ENCODE measurements around the gene AOC1. TPM values are rescaled to one million over a fixed set of nuclear protein-coding genes. Genes with fewer than 3 reads are reported as not detected.
"Not testable (repeated sequence)": the region's sequence is repeated elsewhere in the genome, so short reads cannot be mapped to it uniquely, and the experiment has no call there.

AOC1 gene
- total and polyA plus RNA-seq, 7 donors, result 0.08 to 0.25 TPM; not detected in 5

DNA sequence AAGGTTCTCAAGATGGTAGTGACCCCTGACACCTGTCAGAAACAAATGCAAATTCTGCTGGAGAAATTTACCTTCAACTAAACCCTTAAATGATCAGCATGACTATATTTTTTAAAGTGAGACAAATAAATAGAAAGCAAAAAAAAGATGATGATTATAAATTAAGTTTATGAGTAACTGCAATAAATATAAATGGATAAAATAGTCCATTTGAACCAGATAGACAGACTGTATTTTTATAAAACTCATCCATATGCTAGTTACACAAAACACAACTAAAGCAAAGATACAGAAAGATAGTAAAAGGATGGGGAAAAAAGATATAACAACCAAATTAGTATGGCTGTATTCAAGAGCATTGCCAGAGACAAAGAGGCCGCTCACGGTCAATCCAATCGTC, 45.9 kb upstream of the AOC1 start:
- H3K9me3 ChIP-seq, result peaks cover 9% of the 10 kb centered on the region
- peaks cover 0 to 19% (median 4%) of the 10 kb centered on the region in 3 donors for H3K27me3 ChIP-seq (ENCODE audit: insufficient read depth in 3 of 3, low read length in 2 of 3)
- no peak for DNase-seq
- H3K36me3 ChIP-seq (ENCODE audit: insufficient read depth in 1 of 2, low read depth in 1 of 2), result no peaks in the 10 kb centered on the region
- intact Hi-C loops (cut with DNase I), result no loop called here
- TF ChIP-seq, protein P1, sequence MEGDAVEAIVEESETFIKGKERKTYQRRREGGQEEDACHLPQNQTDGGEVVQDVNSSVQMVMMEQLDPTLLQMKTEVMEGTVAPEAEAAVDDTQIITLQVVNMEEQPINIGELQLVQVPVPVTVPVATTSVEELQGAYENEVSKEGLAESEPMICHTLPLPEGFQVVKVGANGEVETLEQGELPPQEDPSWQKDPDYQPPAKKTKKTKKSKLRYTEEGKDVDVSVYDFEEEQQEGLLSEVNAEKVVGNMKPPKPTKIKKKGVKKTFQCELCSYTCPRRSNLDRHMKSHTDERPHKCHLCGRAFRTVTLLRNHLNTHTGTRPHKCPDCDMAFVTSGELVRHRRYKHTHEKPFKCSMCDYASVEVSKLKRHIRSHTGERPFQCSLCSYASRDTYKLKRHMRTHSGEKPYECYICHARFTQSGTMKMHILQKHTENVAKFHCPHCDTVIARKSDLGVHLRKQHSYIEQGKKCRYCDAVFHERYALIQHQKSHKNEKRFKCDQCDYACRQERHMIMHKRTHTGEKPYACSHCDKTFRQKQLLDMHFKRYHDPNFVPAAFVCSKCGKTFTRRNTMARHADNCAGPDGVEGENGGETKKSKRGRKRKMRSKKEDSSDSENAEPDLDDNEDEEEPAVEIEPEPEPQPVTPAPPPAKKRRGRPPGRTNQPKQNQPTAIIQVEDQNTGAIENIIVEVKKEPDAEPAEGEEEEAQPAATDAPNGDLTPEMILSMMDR (IDR thresholded peaks at IDR 0.05), result no peak
- 95 to 100% (median 96%) methylated on average over 3 of the region's 3 CpGs for WGBS, 3 donors
- no peaks in the 10 kb centered on the region for H3K4me1 ChIP-seq
- H3K27ac ChIP-seq, result no peak overlapping the region
- ATAC-seq, result no peak
- no peak overlapping the region for H3K4me3 ChIP-seq

DNA sequence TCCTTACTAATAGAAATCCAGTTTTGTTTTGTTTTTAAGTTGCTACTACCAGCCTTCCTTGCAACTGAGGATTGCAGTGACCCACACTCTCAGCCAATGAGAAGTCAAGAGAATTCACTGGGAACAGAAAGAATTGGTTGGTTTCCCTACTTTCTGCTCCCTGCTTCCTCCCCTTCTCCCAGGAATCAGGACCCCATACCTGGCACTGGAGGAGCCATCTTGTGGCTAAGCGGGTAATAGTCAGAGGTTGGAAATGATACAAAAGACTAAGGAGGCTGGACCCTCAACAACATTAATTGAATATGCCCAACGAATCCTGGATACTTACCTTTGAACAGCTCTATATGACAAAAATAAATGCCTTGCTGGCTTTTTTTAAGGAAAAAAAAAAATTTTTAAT, 45.5 kb upstream of the AOC1 start:
- H3K4me3 ChIP-seq, result no peak overlapping the region
- DNase-seq, result no peak
- H3K4me1 ChIP-seq, result no peaks in the 10 kb centered on the region
- TF ChIP-seq, protein P1 (IDR thresholded peaks at IDR 0.05), result no peak
- intact Hi-C loops (cut with DNase I), result no loop called here
- H3K27ac ChIP-seq, result no peak overlapping the region
- peaks cover 9% of the 10 kb centered on the region for H3K9me3 ChIP-seq
- ATAC-seq, result no peak
- 79 to 84% (median 83%) methylated on average over 2 of the region's 2 CpGs for WGBS, 3 donors
- peaks cover 0 to 15% (median 4%) of the 10 kb centered on the region in 3 donors for H3K27me3 ChIP-seq (ENCODE audit: insufficient read depth in 3 of 3, low read length in 2 of 3)
- no peaks in the 10 kb centered on the region for H3K36me3 ChIP-seq (ENCODE audit: insufficient read depth in 1 of 2, low read depth in 1 of 2)

DNA sequence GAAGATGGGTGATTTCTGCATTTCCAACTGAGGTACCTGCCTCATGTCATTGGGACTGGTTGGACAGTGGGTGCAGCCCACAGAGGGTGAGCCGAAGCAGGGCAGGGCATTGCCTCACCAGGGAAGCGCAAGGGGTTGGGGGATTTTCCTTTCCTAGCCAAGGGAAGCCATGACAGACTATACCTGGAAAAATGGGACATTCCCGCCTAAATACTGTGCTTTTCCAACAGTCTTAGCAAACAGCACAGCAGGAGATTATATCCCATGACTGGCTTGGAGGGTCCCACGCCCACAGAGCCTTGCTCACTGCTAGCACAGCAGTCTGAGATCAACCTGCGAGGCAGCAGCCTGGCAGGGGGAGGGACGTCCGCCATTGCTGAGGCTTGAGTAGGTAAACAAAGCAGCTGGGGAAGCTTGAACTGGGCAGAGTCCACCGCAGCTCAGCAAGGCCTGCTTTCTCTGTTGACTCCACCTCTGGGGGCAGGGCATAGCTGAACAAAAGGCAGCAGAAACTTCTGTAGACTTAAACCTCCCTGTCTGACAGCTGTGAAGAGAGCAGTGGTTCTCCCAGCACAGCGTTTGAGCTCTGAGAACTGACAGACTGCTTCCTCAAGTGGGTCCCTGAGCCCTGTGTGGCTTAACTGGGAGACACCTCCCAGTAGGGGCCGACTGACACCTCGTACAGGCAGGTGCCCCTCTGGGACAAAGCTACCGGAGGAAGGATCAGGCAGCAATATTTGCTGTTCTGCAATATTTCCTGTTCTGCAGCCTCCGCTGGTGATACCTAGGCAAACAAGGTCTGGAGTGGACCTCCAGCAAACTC, 44.5 kb upstream of the AOC1 start:
- H3K9me3 ChIP-seq; intact Hi-C loops (cut with DNase I); H3K27ac ChIP-seq; ATAC-seq; H3K4me1 ChIP-seq; H3K36me3 ChIP-seq (ENCODE audit: insufficient read depth in 1 of 2, low read depth in 1 of 2); DNase-seq; H3K4me3 ChIP-seq; H3K27me3 ChIP-seq (ENCODE audit: insufficient read depth in 3 of 3, low read length in 2 of 3): not testable (repeated sequence)
- WGBS, 3 donors, result 65 to 76% (median 74%) methylated on average over 13 of the region's 13 CpGs

DNA sequence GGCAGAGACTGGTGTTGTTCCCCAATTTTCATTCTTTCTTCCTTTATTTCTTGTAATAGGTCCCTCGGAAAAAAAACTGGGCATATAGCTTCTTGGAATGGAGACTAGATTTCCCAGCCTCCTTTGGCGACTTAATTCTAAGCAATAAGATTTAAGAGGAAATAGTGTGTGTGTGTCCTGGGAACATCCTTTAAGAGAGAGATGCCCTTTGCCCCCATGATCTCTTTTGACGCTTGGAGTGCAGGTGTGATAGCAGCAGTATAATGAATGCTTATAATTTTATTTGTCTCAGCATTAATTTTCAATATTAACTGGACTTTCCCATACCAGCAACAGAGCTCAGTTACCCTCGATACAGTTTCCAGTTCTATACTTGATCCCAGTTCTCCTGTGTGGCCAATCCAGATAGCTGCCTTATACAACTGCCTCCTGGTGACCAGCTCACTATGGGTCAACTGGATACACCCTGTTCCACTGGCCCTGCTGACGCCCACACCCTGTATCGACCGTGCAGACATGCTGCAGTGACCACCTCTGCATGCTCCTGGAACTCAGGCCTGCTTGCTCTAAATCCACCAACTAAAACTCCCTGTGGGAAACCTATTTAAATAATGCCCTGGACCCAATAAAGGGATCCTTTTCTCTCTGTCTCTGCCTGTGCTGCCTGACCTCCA, 37.9 kb upstream of the AOC1 start:
- DNase-seq, result no peak
- no peaks in the 10 kb centered on the region for H3K27me3 ChIP-seq (ENCODE audit: insufficient read depth in 3 of 3, low read length in 2 of 3)
- no peaks in the 10 kb centered on the region for H3K36me3 ChIP-seq (ENCODE audit: insufficient read depth in 1 of 2, low read depth in 1 of 2)
- peaks cover 4% of the 10 kb centered on the region for H3K9me3 ChIP-seq
- intact Hi-C loops (cut with DNase I), result no loop called here
- no peaks in the 10 kb centered on the region for H3K4me1 ChIP-seq
- 69 to 74% (median 73%) methylated on average over 7 of the region's 7 CpGs for WGBS, 3 donors
- ATAC-seq, result no peak
- H3K4me3 ChIP-seq, result no peak overlapping the region
- TF ChIP-seq, protein P1 (IDR thresholded peaks at IDR 0.05), result no peak
- no peak overlapping the region for H3K27ac ChIP-seq

DNA sequence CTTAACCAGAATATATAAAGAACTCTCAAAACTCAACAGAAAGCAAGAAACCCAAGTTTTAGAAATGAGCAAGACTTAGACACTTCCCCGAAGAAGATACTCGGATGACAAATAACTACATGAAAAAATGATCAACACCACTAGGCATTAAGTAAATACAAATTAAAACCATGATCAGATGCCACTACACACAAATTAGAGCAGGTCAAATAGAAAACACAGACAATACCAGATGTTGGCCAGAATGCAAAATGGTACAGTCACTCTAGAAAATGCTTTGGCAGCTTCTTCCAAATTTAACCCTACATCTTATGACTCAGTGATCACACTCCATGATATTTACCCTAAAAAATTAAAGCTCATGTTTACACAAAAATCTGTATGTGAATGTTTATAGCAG, 33.3 kb upstream of the AOC1 start:
- Histone ChIP-seq H3K27ac (no peak overlapping the region), H3K9me3 (peaks cover 4% of the 10 kb centered on the region), H3K4me1 (no peaks in the 10 kb centered on the region), H3K36me3 (ENCODE audit: insufficient read depth in 1 of 2, low read depth in 1 of 2) (no peaks in the 10 kb centered on the region), H3K27me3 (ENCODE audit: insufficient read depth in 3 of 3, low read length in 2 of 3) (no peaks in the 10 kb centered on the region), H3K4me3 (no peak overlapping the region)
- 86 to 94% (median 91%) methylated on average over 2 of the region's 2 CpGs for WGBS, 3 donors
- intact Hi-C loops (cut with DNase I), result no loop called here
- TF ChIP-seq, protein P1 (IDR thresholded peaks at IDR 0.05), result no peak
- ATAC-seq (no peak), DNase-seq (no peak)

All from psoas muscle (tissue), 8 donors.